Stomach (tissue), 4 donors: Measurements from ENCODE around the gene FAM13B.

ENCODE experiments used
- EP300 ChIP-seq: sonication (generic); formaldehyde crosslinking; IDR thresholded peaks from one replicate; pipeline ENCODE4 v1.6.1; 2017; ENCODE audit warnings: antibody characterized with exemption
- POLR2A ChIP-seq, 4 donors: fragments of 450-650 bp; IDR thresholded peaks; one replicate each; pipeline ENCODE4 v1.6.1; 2016; ENCODE audit warnings: antibody characterized with exemption in 4 of 4, control low read depth in 2 of 4, mild to moderate bottlenecking in 1 of 4, moderate library complexity in 1 of 4
- TF ChIP-seq, protein P1 (sequence below), 7 experiments: fragments of 450-650 bp in 4 of 7; fragments of 200-600 bp in 3 of 7; sonication (generic) in 3 of 7; IDR thresholded peaks; one replicate each; pipeline ENCODE4 v1.5.1; 2016 to 2019; ENCODE audit warnings: antibody characterized with exemption in 7 of 7, control low read depth in 2 of 7, mild to moderate bottlenecking in 1 of 7

DNA sequence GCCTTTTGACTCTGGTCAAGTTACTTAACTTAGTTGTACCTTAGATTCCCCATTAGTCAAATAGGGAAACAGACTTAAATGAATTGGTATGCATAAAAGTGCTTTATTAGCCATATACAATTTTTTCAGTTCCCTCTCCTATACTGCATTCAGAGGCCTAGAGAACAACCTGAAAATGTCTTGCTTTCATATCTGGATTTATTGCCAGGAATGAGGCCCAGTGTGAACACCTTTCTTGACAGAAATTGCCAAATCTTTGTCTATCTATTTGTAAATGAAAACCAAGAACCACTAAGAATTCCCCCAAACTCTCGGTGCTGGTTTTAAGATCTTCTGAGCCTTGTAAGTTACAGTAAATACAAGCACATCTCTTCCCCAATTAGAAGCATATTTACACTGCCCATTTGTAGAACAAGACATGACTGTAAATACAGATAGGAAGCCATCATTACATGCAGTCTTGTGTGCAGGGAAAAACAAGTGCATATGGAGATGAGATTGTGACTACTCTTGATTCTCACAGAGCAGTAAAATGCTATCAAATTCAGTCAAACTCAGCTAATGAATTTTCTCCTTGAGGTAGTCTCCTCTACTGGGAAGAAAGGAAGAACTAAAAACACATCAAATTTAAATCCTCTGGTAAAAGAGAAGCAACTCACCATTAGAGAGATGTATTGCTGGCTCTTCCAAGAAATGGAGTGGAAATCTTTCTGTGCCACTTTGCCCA, 5.2 kb upstream of the FAM13B start:
- no peak for TF ChIP-seq POLR2A (IDR thresholded peaks at IDR 0.05)
- TF ChIP-seq, protein P1, sequence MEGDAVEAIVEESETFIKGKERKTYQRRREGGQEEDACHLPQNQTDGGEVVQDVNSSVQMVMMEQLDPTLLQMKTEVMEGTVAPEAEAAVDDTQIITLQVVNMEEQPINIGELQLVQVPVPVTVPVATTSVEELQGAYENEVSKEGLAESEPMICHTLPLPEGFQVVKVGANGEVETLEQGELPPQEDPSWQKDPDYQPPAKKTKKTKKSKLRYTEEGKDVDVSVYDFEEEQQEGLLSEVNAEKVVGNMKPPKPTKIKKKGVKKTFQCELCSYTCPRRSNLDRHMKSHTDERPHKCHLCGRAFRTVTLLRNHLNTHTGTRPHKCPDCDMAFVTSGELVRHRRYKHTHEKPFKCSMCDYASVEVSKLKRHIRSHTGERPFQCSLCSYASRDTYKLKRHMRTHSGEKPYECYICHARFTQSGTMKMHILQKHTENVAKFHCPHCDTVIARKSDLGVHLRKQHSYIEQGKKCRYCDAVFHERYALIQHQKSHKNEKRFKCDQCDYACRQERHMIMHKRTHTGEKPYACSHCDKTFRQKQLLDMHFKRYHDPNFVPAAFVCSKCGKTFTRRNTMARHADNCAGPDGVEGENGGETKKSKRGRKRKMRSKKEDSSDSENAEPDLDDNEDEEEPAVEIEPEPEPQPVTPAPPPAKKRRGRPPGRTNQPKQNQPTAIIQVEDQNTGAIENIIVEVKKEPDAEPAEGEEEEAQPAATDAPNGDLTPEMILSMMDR (IDR thresholded peaks at IDR 0.05) = no peak
- no peak for TF ChIP-seq EP300
